DND-41 (cell line): ENCODE measurements around the gene USP36.

Source experiments
- ATAC-seq: fragments of 200-7000 bp; cut with Tn5 transposase; 3 replicates; pipeline ENCODE4 v1.9.1; 2021; ENCODE audit warnings: low read depth; ENCODE audit not compliant: insufficient read depth
- DNase-seq: peaks from one replicate; pipeline ENCODE4 v3.0.0-alpha.2; 2020
- H2AFZ ChIP-seq: 2 replicates; pipeline ENCODE4 v1.6.0; 2012; ENCODE audit warnings: low read depth, low read length
- H3K27ac ChIP-seq: 2 replicates; pipeline ENCODE4 v1.5.1; 2012; ENCODE audit warnings: low read length, inconsistent platforms
- H3K27me3 ChIP-seq: fragments of 200-600 bp; sonication (generic); 2 replicates; pipeline ENCODE4 v1.6.0; 2012; ENCODE audit warnings: low read length, mild to moderate bottlenecking, inconsistent platforms; ENCODE audit not compliant: insufficient read depth, poor library complexity
- H3K36me3 ChIP-seq: 2 replicates; pipeline ENCODE4 v1.5.1; 2012; ENCODE audit warnings: low read length, inconsistent platforms; ENCODE audit not compliant: insufficient read depth
- H3K4me1 ChIP-seq: 2 replicates; pipeline ENCODE4 v1.5.1; 2012; ENCODE audit warnings: mild to moderate bottlenecking, low read length; ENCODE audit not compliant: insufficient read depth
- H3K4me2 ChIP-seq: 2 replicates; pipeline ENCODE4 v1.6.0; 2012; ENCODE audit warnings: mild to moderate bottlenecking, moderate library complexity, low read length, inconsistent platforms; ENCODE audit not compliant: insufficient read depth
- H3K4me3 ChIP-seq, 2 experiments: fragments of 200-600 bp in 1 of 2; shearing (Covaris generic) in 1 of 2; 2 replicates each; pipeline ENCODE4 v1.5.1; 2012 to 2016; ENCODE audit warnings: inconsistent platforms in 2 of 2, low read length in 2 of 2, mild to moderate bottlenecking in 2 of 2, low read depth in 1 of 2, moderate library complexity in 1 of 2
- H3K79me2 ChIP-seq: 2 replicates; pipeline ENCODE4 v1.6.0; 2012; ENCODE audit warnings: low read length, inconsistent platforms; ENCODE audit not compliant: insufficient read depth
- H3K9ac ChIP-seq: 2 replicates; pipeline ENCODE4 v1.6.0; 2012; ENCODE audit warnings: low read depth, mild to moderate bottlenecking, inconsistent platforms, low read length, moderate library complexity
- H3K9me3 ChIP-seq: 2 replicates; pipeline ENCODE4 v1.5.1; 2012; ENCODE audit warnings: low read length, moderate library complexity, mild to moderate bottlenecking, inconsistent platforms; ENCODE audit not compliant: insufficient read depth, severe bottlenecking
- H4K20me1 ChIP-seq: 2 replicates; pipeline ENCODE4 v1.6.0; 2012; ENCODE audit warnings: low read length; ENCODE audit not compliant: insufficient read depth
- CTCF ChIP-seq: IDR thresholded peaks from 2 replicates; pipeline ENCODE4 v1.5.1; 2012; ENCODE audit warnings: borderline replicate concordance, low read length, moderate library complexity, mild to moderate bottlenecking; ENCODE audit not compliant: poor library complexity, severe bottlenecking; ENCODE audit errors: extremely low read depth
- EZH2 ChIP-seq: IDR thresholded peaks from 3 replicates; pipeline ENCODE4 v1.6.1; 2012; ENCODE audit warnings: borderline replicate concordance, low read depth, mild to moderate bottlenecking, moderate library complexity, low read length, inconsistent platforms; ENCODE audit not compliant: severe bottlenecking

Gene USP36

GRCh38 chr17:78804777-78805176 is 35.8 kb downstream of the USP36 start:
- Histone ChIP-seq H3K4me2 (no peak overlapping the region), H3K9ac (no peak overlapping the region), H3K36me3 (peaks cover 87% of the 10 kb centered on the region), H3K4me3 (no peak overlapping the region), H3K27me3 (no peaks in the 10 kb centered on the region), H3K27ac (no peak overlapping the region), H3K79me2 (no peaks in the 10 kb centered on the region), H4K20me1 (peaks cover 12% of the 10 kb centered on the region), H2AFZ (no peak overlapping the region), H3K4me1 (no peaks in the 10 kb centered on the region), H3K9me3 (no peaks in the 10 kb centered on the region)
- TF ChIP-seq EZH2 (no peak), CTCF (no peak)
- DNase-seq (no peak), ATAC-seq (no peak)

DNA sequence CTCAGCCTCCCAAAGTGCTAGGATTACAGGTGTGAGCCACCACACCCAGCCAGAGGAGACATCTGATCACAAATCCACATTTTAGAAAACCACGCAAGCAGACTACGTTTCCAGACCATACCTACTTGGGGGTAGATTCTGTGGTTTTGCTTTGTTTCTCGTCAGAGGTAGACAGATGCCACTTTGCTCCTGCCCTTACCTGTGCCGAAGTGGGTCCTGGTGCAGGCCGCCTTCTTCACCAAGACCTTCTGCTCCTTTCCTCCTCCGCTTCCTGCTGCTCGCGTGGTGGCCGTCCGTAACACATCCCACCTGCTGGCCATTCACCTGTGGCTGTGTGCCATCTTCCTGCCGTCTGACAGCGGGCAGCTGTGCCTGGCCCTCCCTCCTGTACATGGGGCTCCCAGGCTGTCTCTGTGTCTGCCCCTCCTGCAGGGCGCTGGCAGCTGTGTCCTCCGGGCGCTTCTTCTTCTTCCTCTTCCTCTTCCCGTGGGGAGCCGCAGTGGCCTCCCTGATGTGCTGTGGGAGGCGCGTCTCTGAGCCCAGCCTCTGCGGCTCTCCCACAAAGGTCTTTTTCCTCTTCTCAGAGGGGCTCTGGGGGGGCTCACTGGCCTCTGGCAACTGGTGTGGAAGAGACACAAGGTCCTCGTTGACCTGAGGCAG is 37.3 kb downstream of the USP36 start:
- no peak for TF ChIP-seq EZH2
- no peak for TF ChIP-seq CTCF
- ATAC-seq (no peak), DNase-seq (no peak)
- H2AFZ ChIP-seq: no peak overlapping the region
- H3K27me3 ChIP-seq: no peaks in the 10 kb centered on the region
- peaks cover 87% of the 10 kb centered on the region for H3K36me3 ChIP-seq
- H3K4me2 ChIP-seq: no peak overlapping the region
- peaks cover 16% of the 10 kb centered on the region for H4K20me1 ChIP-seq
- no peak overlapping the region for H3K9ac ChIP-seq
- H3K27ac ChIP-seq: no peak overlapping the region
- no peaks in the 10 kb centered on the region for H3K79me2 ChIP-seq
- H3K9me3 ChIP-seq: no peaks in the 10 kb centered on the region
- no peak overlapping the region for H3K4me3 ChIP-seq
- no peaks in the 10 kb centered on the region for H3K4me1 ChIP-seq

- ATAC-seq: no peak
- peaks cover 87% of the 10 kb centered on the region for H3K36me3 ChIP-seq
Measured at GRCh38 chr17:78802459-78802858, 38.2 kb downstream of the USP36 start.

More at GRCh38 chr17:78802459-78802858, 38.2 kb downstream of the USP36 start:
- Histone ChIP-seq H3K4me1 (no peaks in the 10 kb centered on the region), H3K79me2 (no peaks in the 10 kb centered on the region), H3K9ac (no peak overlapping the region), H4K20me1 (peaks cover 22% of the 10 kb centered on the region), H3K4me2 (no peak overlapping the region), H3K27me3 (no peaks in the 10 kb centered on the region), H2AFZ (no peak overlapping the region), H3K4me3 (no peak overlapping the region), H3K27ac (no peak overlapping the region), H3K9me3 (no peaks in the 10 kb centered on the region)
- no peak for DNase-seq
- TF ChIP-seq EZH2 (no peak), CTCF (no peak)
